ENCODE results near the gene CDK14.

Gene CDK14

GRCh38 chr7:90764848-90765570, 168.9 kb downstream of the CDK14 start:
- DNase-seq: no peak
- WGBS (ENCODE audit: extremely low coverage, insufficient coverage, insufficient read length): no CpG with 5 or more reads among the region's 2 CpGs
- Histone ChIP-seq H3K79me1 (ENCODE audit: low read length) (no peaks in the 10 kb centered on the region), H3K9me3 (ENCODE audit: insufficient read depth, low read depth, low read length) (no peaks in the 10 kb centered on the region), H2BK12ac (ENCODE audit: low read length) (no peak overlapping the region), H3K9ac (ENCODE audit: low read length) (no peak overlapping the region), H3K79me2 (ENCODE audit: control insufficient read depth, insufficient read depth, low read length, poor library complexity) (no peaks in the 10 kb centered on the region), H3K36me3 (ENCODE audit: control insufficient read depth in 1 of 2, insufficient read depth in 2 of 2, low read length in 2 of 2) (no peaks in the 10 kb centered on the region), H4K91ac (ENCODE audit: low read depth, low read length) (no peak overlapping the region), H2BK120ac (ENCODE audit: insufficient read depth, low read length, poor library complexity) (no peak overlapping the region), H3K18ac (ENCODE audit: low read length) (no peak overlapping the region), H3K4me2 (ENCODE audit: low read length) (no peak overlapping the region), H2AK5ac (ENCODE audit: low read length) (no peak overlapping the region), H4K8ac (ENCODE audit: low read depth, low read length) (no peak overlapping the region), H3K4me3 (ENCODE audit: low read depth, low read length) (no peak overlapping the region), H4K12ac (ENCODE audit: low read depth, low read length) (no peak overlapping the region), H3K4ac (ENCODE audit: low read depth, low read length) (no peak overlapping the region), H3K4me1 (ENCODE audit: control insufficient read depth in 1 of 2, insufficient read depth in 2 of 2, low read length in 2 of 2) (peaks cover 0 to 2% of the 10 kb centered on the region in 2 experiments), H3K27me3 (ENCODE audit: insufficient read depth, low read length) (no peaks in the 10 kb centered on the region), H2BK5ac (ENCODE audit: low read depth, low read length, poor library complexity) (no peak overlapping the region), H3K27ac (ENCODE audit: low read depth, low read length) (no peak overlapping the region), H2AFZ (ENCODE audit: insufficient read depth, low read length, poor library complexity) (no peak overlapping the region), H3K23ac (ENCODE audit: low read length) (no peak overlapping the region), H3K14ac (ENCODE audit: low read length) (no peak overlapping the region)

GRCh38 chr7:90766814-90767564, 170.9 kb downstream of the CDK14 start:
- Histone ChIP-seq H4K91ac (ENCODE audit: low read depth, low read length) (no peak overlapping the region), H3K27ac (ENCODE audit: low read depth, low read length) (no peak overlapping the region), H3K4me2 (ENCODE audit: low read length) (no peak overlapping the region), H3K9ac (ENCODE audit: low read length) (no peak overlapping the region), H3K4me3 (ENCODE audit: low read depth, low read length) (no peak overlapping the region), H3K4ac (ENCODE audit: low read depth, low read length) (no peak overlapping the region), H3K79me2 (ENCODE audit: control insufficient read depth, insufficient read depth, low read length, poor library complexity) (no peaks in the 10 kb centered on the region), H4K8ac (ENCODE audit: low read depth, low read length) (no peak overlapping the region), H3K18ac (ENCODE audit: low read length) (no peak overlapping the region), H2AK5ac (ENCODE audit: low read length) (no peak overlapping the region), H3K23ac (ENCODE audit: low read length) (no peak overlapping the region), H3K36me3 (ENCODE audit: control insufficient read depth in 1 of 2, insufficient read depth in 2 of 2, low read length in 2 of 2) (no peaks in the 10 kb centered on the region), H2BK120ac (ENCODE audit: insufficient read depth, low read length, poor library complexity) (no peak overlapping the region), H3K27me3 (ENCODE audit: insufficient read depth, low read length) (no peaks in the 10 kb centered on the region), H3K9me3 (ENCODE audit: insufficient read depth, low read depth, low read length) (no peaks in the 10 kb centered on the region), H2AFZ (ENCODE audit: insufficient read depth, low read length, poor library complexity) (no peak overlapping the region), H3K79me1 (ENCODE audit: low read length) (no peaks in the 10 kb centered on the region), H2BK5ac (ENCODE audit: low read depth, low read length, poor library complexity) (no peak overlapping the region), H2BK12ac (ENCODE audit: low read length) (no peak overlapping the region), H3K4me1 (ENCODE audit: control insufficient read depth in 1 of 2, insufficient read depth in 2 of 2, low read length in 2 of 2) (peaks cover 0 to 2% of the 10 kb centered on the region in 2 experiments), H3K14ac (ENCODE audit: low read length) (no peak overlapping the region), H4K12ac (ENCODE audit: low read depth, low read length) (no peak overlapping the region)
- WGBS (ENCODE audit: extremely low coverage, insufficient coverage, insufficient read length): no CpG with 5 or more reads among the region's 7 CpGs
- DNase-seq: no peak

GRCh38 chr7:90768301-90768700, 172.2 kb downstream of the CDK14 start:
- no CpG with 5 or more reads among the region's 6 CpGs for WGBS (ENCODE audit: extremely low coverage, insufficient coverage, insufficient read length)
- no peak overlapping the region for H3K23ac ChIP-seq (ENCODE audit: low read length)

GRCh38 chr7:90769036-90769435, 172.9 kb downstream of the CDK14 start:
- no peaks in the 10 kb centered on the region for H3K36me3 ChIP-seq (ENCODE audit: control insufficient read depth in 1 of 2, insufficient read depth in 2 of 2, low read length in 2 of 2)
- H3K79me2 ChIP-seq (ENCODE audit: control insufficient read depth, insufficient read depth, low read length, poor library complexity): no peaks in the 10 kb centered on the region
- no peak overlapping the region for H3K4me3 ChIP-seq (ENCODE audit: low read depth, low read length)
- no peaks in the 10 kb centered on the region for H3K27me3 ChIP-seq (ENCODE audit: insufficient read depth, low read length)
- no peak overlapping the region for H4K12ac ChIP-seq (ENCODE audit: low read depth, low read length)
- H3K27ac ChIP-seq (ENCODE audit: low read depth, low read length): no peak overlapping the region
- H2BK120ac ChIP-seq (ENCODE audit: insufficient read depth, low read length, poor library complexity): no peak overlapping the region
- no peaks in the 10 kb centered on the region for H3K79me1 ChIP-seq (ENCODE audit: low read length)
- no peak overlapping the region for H3K18ac ChIP-seq (ENCODE audit: low read length)
- H2AFZ ChIP-seq (ENCODE audit: insufficient read depth, low read length, poor library complexity): no peak overlapping the region
- no peak overlapping the region for H3K4ac ChIP-seq (ENCODE audit: low read depth, low read length)
- no peak overlapping the region for H2BK5ac ChIP-seq (ENCODE audit: low read depth, low read length, poor library complexity)
- H4K91ac ChIP-seq (ENCODE audit: low read depth, low read length): no peak overlapping the region
- DNase-seq: no peak
- H3K9me3 ChIP-seq (ENCODE audit: insufficient read depth, low read depth, low read length): no peaks in the 10 kb centered on the region
- H3K14ac ChIP-seq (ENCODE audit: low read length): no peak overlapping the region
- no peak overlapping the region for H2AK5ac ChIP-seq (ENCODE audit: low read length)
- H3K9ac ChIP-seq (ENCODE audit: low read length): no peak overlapping the region
- H3K23ac ChIP-seq (ENCODE audit: low read length): no peak overlapping the region
- no peak overlapping the region for H4K8ac ChIP-seq (ENCODE audit: low read depth, low read length)
- H3K4me1 ChIP-seq (ENCODE audit: control insufficient read depth in 1 of 2, insufficient read depth in 2 of 2, low read length in 2 of 2): peaks cover 0 to 2% of the 10 kb centered on the region in 2 experiments
- H3K4me2 ChIP-seq (ENCODE audit: low read length): no peak overlapping the region
- no peak overlapping the region for H2BK12ac ChIP-seq (ENCODE audit: low read length)

More at GRCh38 chr7:90768301-90768700, 172.2 kb downstream of the CDK14 start:
- Histone ChIP-seq H2BK120ac (ENCODE audit: insufficient read depth, low read length, poor library complexity) (no peak overlapping the region), H2BK5ac (ENCODE audit: low read depth, low read length, poor library complexity) (no peak overlapping the region), H3K4me1 (ENCODE audit: control insufficient read depth in 1 of 2, insufficient read depth in 2 of 2, low read length in 2 of 2) (peaks cover 0 to 2% of the 10 kb centered on the region in 2 experiments), H3K9ac (ENCODE audit: low read length) (no peak overlapping the region), H4K8ac (ENCODE audit: low read depth, low read length) (no peak overlapping the region), H3K4me3 (ENCODE audit: low read depth, low read length) (no peak overlapping the region), H4K91ac (ENCODE audit: low read depth, low read length) (no peak overlapping the region), H3K36me3 (ENCODE audit: control insufficient read depth in 1 of 2, insufficient read depth in 2 of 2, low read length in 2 of 2) (no peaks in the 10 kb centered on the region), H3K9me3 (ENCODE audit: insufficient read depth, low read depth, low read length) (no peaks in the 10 kb centered on the region), H3K79me2 (ENCODE audit: control insufficient read depth, insufficient read depth, low read length, poor library complexity) (no peaks in the 10 kb centered on the region), H3K27ac (ENCODE audit: low read depth, low read length) (no peak overlapping the region), H2AK5ac (ENCODE audit: low read length) (no peak overlapping the region), H3K79me1 (ENCODE audit: low read length) (no peaks in the 10 kb centered on the region), H3K27me3 (ENCODE audit: insufficient read depth, low read length) (no peaks in the 10 kb centered on the region), H3K4me2 (ENCODE audit: low read length) (no peak overlapping the region), H3K18ac (ENCODE audit: low read length) (no peak overlapping the region), H3K4ac (ENCODE audit: low read depth, low read length) (no peak overlapping the region), H4K12ac (ENCODE audit: low read depth, low read length) (no peak overlapping the region), H2BK12ac (ENCODE audit: low read length) (no peak overlapping the region), H3K14ac (ENCODE audit: low read length) (no peak overlapping the region), H2AFZ (ENCODE audit: insufficient read depth, low read length, poor library complexity) (no peak overlapping the region)
- DNase-seq: no peak
